PC-3 (cell line): ENCODE data around the gene ICE1. TPM values are rescaled to one million over a fixed set of nuclear protein-coding genes. Genes with fewer than 3 reads are reported as not detected.

Source experiments
- ATAC-seq: fragments of 200-7000 bp; cut with Tn5 transposase; 2 replicates; pipeline ENCODE4 v1.9.1; 2020; ENCODE audit warnings: mild to moderate bottlenecking, moderate library complexity
- BruUV-seq: library from RNA; stranded (reverse); fragments of 400-500 nt; replicated peaks from 2 replicates; lab custom pipeline; 2021; lab: Mats Ljungman, UMichigan
- CTCF ChIA-PET: fragments of 300-600 bp; sonication (Branson Sonifier 250); formaldehyde crosslinking; loops from one replicate; lab custom pipeline; 2022; ENCODE audit warnings: antibody characterized with exemption; lab: Charles Lee
- POLR2A ChIA-PET: fragments of 300-600 bp; sonication (Branson Sonifier 250); formaldehyde crosslinking; loops from one replicate; lab custom pipeline; 2022; ENCODE audit warnings: antibody characterized with exemption; ENCODE audit not compliant: unreplicated experiment; lab: Charles Lee
- DNase-seq: peaks from one replicate; pipeline ENCODE4 v3.0.0-alpha.2; 2015
- H2AFZ ChIP-seq: fragments of 300-600 bp; sonication (generic); 2 replicates; pipeline ENCODE4 v1.6.0; 2016; ENCODE audit warnings: antibody characterized with exemption, low read length
- H3F3A ChIP-seq: fragments of 300-600 bp; sonication (generic); one replicate; pipeline ENCODE4 v1.6.0; 2017; ENCODE audit warnings: antibody characterized with exemption, low read length, control low read depth, mild to moderate bottlenecking; ENCODE audit not compliant: unreplicated experiment
- H3K27ac ChIP-seq: fragments of 300-600 bp; sonication (generic); 2 replicates; pipeline ENCODE4 v1.5.1; 2016; ENCODE audit warnings: mild to moderate bottlenecking, low read length
- H3K27me3 ChIP-seq: fragments of 300-600 bp; sonication (generic); 2 replicates; pipeline ENCODE4 v1.6.1; 2016; ENCODE audit warnings: low read length, mixed read lengths
- H3K36me3 ChIP-seq: fragments of 300-600 bp; sonication (generic); 2 replicates; pipeline ENCODE4 v1.6.1; 2016; ENCODE audit warnings: low read depth, mixed run types, low read length, mixed read lengths
- H3K4me1 ChIP-seq: fragments of 300-600 bp; sonication (generic); 2 replicates; pipeline ENCODE4 v1.5.1; 2016; ENCODE audit warnings: low read length; ENCODE audit not compliant: insufficient read depth
- H3K4me2 ChIP-seq: fragments of 300-600 bp; sonication (generic); 2 replicates; pipeline ENCODE4 v1.6.0; 2016; ENCODE audit warnings: low read length
- H3K4me3 ChIP-seq: fragments of 300-600 bp; sonication (generic); 2 replicates; pipeline ENCODE4 v1.5.1; 2016; ENCODE audit warnings: mild to moderate bottlenecking, low read length, mixed read lengths
- H3K79me2 ChIP-seq: fragments of 300-600 bp; sonication (generic); 2 replicates; pipeline ENCODE4 v1.6.1; 2017; ENCODE audit warnings: low read length, mixed read lengths
- H3K9ac ChIP-seq: fragments of 300-600 bp; sonication (generic); 2 replicates; pipeline ENCODE4 v1.6.0; 2016; ENCODE audit warnings: mild to moderate bottlenecking, low read length
- H3K9me2 ChIP-seq: fragments of 300-600 bp; sonication (generic); replicated peaks from 2 replicates; pipeline ENCODE4 v1.6.1; 2016; ENCODE audit warnings: mixed run types, low read length, mixed read lengths
- H3K9me3 ChIP-seq: fragments of 300-600 bp; sonication (generic); 2 replicates; pipeline ENCODE4 v1.6.1; 2016; ENCODE audit warnings: low read length, mixed read lengths
- H4K20me1 ChIP-seq: fragments of 300-600 bp; sonication (generic); 2 replicates; pipeline ENCODE4 v1.6.1; 2016; ENCODE audit warnings: low read length, mixed read lengths
- CTCF ChIP-seq: fragments of 300-600 bp; sonication (generic); conservative IDR thresholded peaks from 2 replicates; pipeline ENCODE4 v1.5.1; 2017; ENCODE audit warnings: antibody characterized with exemption, low read depth, mild to moderate bottlenecking, low read length
- EZH2 ChIP-seq: fragments of 300-600 bp; sonication (generic); IDR thresholded peaks from one replicate; pipeline ENCODE4 v1.6.1; 2017; ENCODE audit warnings: antibody characterized with exemption, mild to moderate bottlenecking, low read length; ENCODE audit not compliant: unreplicated experiment
- EZH2phosphoT487 ChIP-seq: fragments of 300-600 bp; sonication (generic); IDR thresholded peaks from 2 replicates; pipeline ENCODE4 v1.6.1; 2018; ENCODE audit warnings: mild to moderate bottlenecking, antibody characterized with exemption, low read length, borderline replicate concordance
- intact Hi-C: fragments of 100-400 bp; cut with micrococcal nuclease; formaldehyde crosslinking; loops from 2 replicates; pipeline ENCODE4 v1.9.0; 2023
- total RNA-seq: library from RNA; depleted of rRNA; stranded (reverse); fragments of >200 nt; gene quantifications from 2 replicates; pipeline ENCODE4 v1.2.3, GENCODE V29; 2014

Gene ICE1
- total RNA-seq, 1 experiment from 2014 or later, result 21.9 TPM

GRCh38 chr5:5373351-5373989, 49.0 kb upstream of the ICE1 start:
- ATAC-seq, result no peak
- DNase-seq, result no peak
- H3F3A ChIP-seq, result no peaks in the 10 kb centered on the region
- no peaks in the 10 kb centered on the region for H4K20me1 ChIP-seq
- H3K79me2 ChIP-seq, result no peaks in the 10 kb centered on the region
- peaks cover 19% of the 10 kb centered on the region for H3K4me1 ChIP-seq
- no peak overlapping the region for H3K4me2 ChIP-seq
- no peaks in the 10 kb centered on the region for H3K9me2 ChIP-seq
- H3K36me3 ChIP-seq, result no peaks in the 10 kb centered on the region
- no peak overlapping the region for H3K4me3 ChIP-seq
- H3K9me3 ChIP-seq, result no peaks in the 10 kb centered on the region
- BruUV-seq, result no TSS peak
- ChIA-PET POLR2A (no interaction called here), CTCF (no interaction called here)
- H3K9ac ChIP-seq, result no peak overlapping the region
- intact Hi-C loops, result no loop called here
- TF ChIP-seq EZH2, result no peak
- no peak for TF ChIP-seq CTCF
- TF ChIP-seq EZH2phosphoT487, result no peak
- no peak overlapping the region for H3K27ac ChIP-seq
- no peak overlapping the region for H2AFZ ChIP-seq
- H3K27me3 ChIP-seq, result no peaks in the 10 kb centered on the region

GRCh38 chr5:5374009-5374715, 48.3 kb upstream of the ICE1 start:
- no peaks in the 10 kb centered on the region for H3K36me3 ChIP-seq
- no peak overlapping the region for H2AFZ ChIP-seq
- H3K4me1 ChIP-seq, result peaks cover 19% of the 10 kb centered on the region
- H3K9me2 ChIP-seq, result no peaks in the 10 kb centered on the region
- TF ChIP-seq CTCF (no peak), EZH2 (no peak), EZH2phosphoT487 (no peak)
- ChIA-PET POLR2A (no interaction called here), CTCF (no interaction called here)
- ATAC-seq, result no peak
- intact Hi-C loops, result no loop called here
- peak overlapping the region; percentile 11; the same call in 1 of the 2 replicates for H3K4me2 ChIP-seq
- no peaks in the 10 kb centered on the region for H3F3A ChIP-seq
- H3K9ac ChIP-seq, result no peak overlapping the region
- H3K9me3 ChIP-seq, result no peaks in the 10 kb centered on the region
- no peak overlapping the region for H3K4me3 ChIP-seq
- no peaks in the 10 kb centered on the region for H3K27me3 ChIP-seq
- H3K27ac ChIP-seq, result no peak overlapping the region
- H4K20me1 ChIP-seq, result no peaks in the 10 kb centered on the region
- BruUV-seq, result no TSS peak
- DNase-seq, result no peak
- no peaks in the 10 kb centered on the region for H3K79me2 ChIP-seq

- CTCF ChIA-PET, result no interaction called here
Measured at GRCh38 chr5:5377780-5378179, 44.7 kb upstream of the ICE1 start.

More at GRCh38 chr5:5377780-5378179, 44.7 kb upstream of the ICE1 start:
- Histone ChIP-seq H3K9me2 (no peaks in the 10 kb centered on the region), H3K9ac (no peak overlapping the region), H2AFZ (no peak overlapping the region), H3F3A (no peaks in the 10 kb centered on the region), H3K27me3 (no peaks in the 10 kb centered on the region), H3K4me1 (peaks cover 9% of the 10 kb centered on the region), H3K9me3 (no peaks in the 10 kb centered on the region), H4K20me1 (no peaks in the 10 kb centered on the region), H3K79me2 (no peaks in the 10 kb centered on the region), H3K27ac (no peak overlapping the region), H3K4me3 (no peak overlapping the region), H3K36me3 (no peaks in the 10 kb centered on the region), H3K4me2 (no peak overlapping the region)
- intact Hi-C loops, result no loop called here
- DNase-seq (no peak), ATAC-seq (no peak)
- POLR2A ChIA-PET, result no interaction called here
- TF ChIP-seq EZH2phosphoT487 (no peak), EZH2 (no peak), CTCF (no peak)
- no TSS peak for BruUV-seq
